Mesothelial cell of epicardium (in vitro differentiated cells): ENCODE results near the gene ATP5IF1. TPM values are rescaled to one million over a fixed set of nuclear protein-coding genes. Genes with fewer than 3 reads are reported as not detected.

Source experiments
- DNase-seq, 2 experiments: peaks; one replicate each; pipeline ENCODE4 v3.0.0; 2021; ENCODE audit warnings: low spot score in 2 of 2; ENCODE audit not compliant: unreplicated experiment in 2 of 2
- H3K27ac Mint-ChIP-seq: 2 replicates; pipeline ENCODE4 v1.8.0; 2021; ENCODE audit warnings: mixed read lengths
- H3K27me3 Mint-ChIP-seq: 2 replicates; pipeline ENCODE4 v1.8.0; 2021; ENCODE audit warnings: low read depth, mixed read lengths
- H3K36me3 Mint-ChIP-seq: 2 replicates; pipeline ENCODE4 v1.8.0; 2021; ENCODE audit warnings: mixed read lengths
- H3K4me1 Mint-ChIP-seq: 2 replicates; pipeline ENCODE4 v1.8.0; 2021; ENCODE audit warnings: mixed read lengths
- H3K4me3 Mint-ChIP-seq: 2 replicates; pipeline ENCODE4 v1.8.0; 2021; ENCODE audit warnings: mild to moderate bottlenecking, moderate library complexity, mixed read lengths
- H3K9me3 Mint-ChIP-seq: 2 replicates; pipeline ENCODE4 v1.8.0; 2021; ENCODE audit warnings: mixed read lengths
- CTCF ChIP-seq: fragments of 200-600 bp; sonication (generic); IDR thresholded peaks from one replicate; pipeline ENCODE4 v1.5.0; 2021; ENCODE audit warnings: antibody characterized with exemption; ENCODE audit not compliant: unreplicated experiment
- total RNA-seq: library from RNA; stranded (reverse); gene quantifications from 3 replicates; pipeline ENCODE4 v1.2.1, GENCODE V29; 2021

The ATP5IF1 gene
- 111 to 125 TPM (median 114 TPM) in 3 replicates for total RNA-seq

GRCh38 chr1:28235755-28236655, at the start of gene ATP5IF1:
Gene ATP5IF1 (plus strand): TSS chr1:28236124. CDS start chr1:28236184, 60 bp downstream.
- Mint-ChIP-seq H3K4me1 (peaks cover 13% of the 10 kb centered on the region), H3K27ac (no peak within 1 kb of the TSS), H3K36me3 (no peaks in the 10 kb centered on the region), H3K27me3 (no peaks in the 10 kb centered on the region), H3K9me3 (no peaks in the 10 kb centered on the region), H3K4me3 (no peak within 1 kb of the TSS)
- peak; percentile 86 to 93 for DNase-seq
- no peak for TF ChIP-seq CTCF

GRCh38 chr1:28190337-28190979, 45.5 kb upstream of the ATP5IF1 start:
- no peak for TF ChIP-seq CTCF
- Mint-ChIP-seq H3K27ac (no peak overlapping the region), H3K9me3 (no peaks in the 10 kb centered on the region), H3K4me1 (peaks cover 2% of the 10 kb centered on the region), H3K4me3 (no peak overlapping the region), H3K36me3 (no peaks in the 10 kb centered on the region), H3K27me3 (no peaks in the 10 kb centered on the region)
- DNase-seq: no peak

- no peak overlapping the region for H3K27ac Mint-ChIP-seq
- H3K4me3 Mint-ChIP-seq: no peak overlapping the region
- no peaks in the 10 kb centered on the region for H3K27me3 Mint-ChIP-seq
- peaks cover 2% of the 10 kb centered on the region for H3K4me1 Mint-ChIP-seq
- TF ChIP-seq CTCF: no peak
- no peak for DNase-seq
- H3K9me3 Mint-ChIP-seq: no peaks in the 10 kb centered on the region
- no peaks in the 10 kb centered on the region for H3K36me3 Mint-ChIP-seq
Observed at GRCh38 chr1:28190996-28191645, 44.8 kb upstream of the ATP5IF1 start.

GRCh38 chr1:28193701-28194161, 42.2 kb upstream of the ATP5IF1 start:
- no peaks in the 10 kb centered on the region for H3K9me3 Mint-ChIP-seq
- no peak for DNase-seq
- peaks cover 15% of the 10 kb centered on the region for H3K4me1 Mint-ChIP-seq
- H3K4me3 Mint-ChIP-seq: no peak overlapping the region
- no peak overlapping the region for H3K27ac Mint-ChIP-seq
- no peaks in the 10 kb centered on the region for H3K27me3 Mint-ChIP-seq
- H3K36me3 Mint-ChIP-seq: peaks cover 3% of the 10 kb centered on the region
- TF ChIP-seq CTCF: no peak

- Mint-ChIP-seq H3K36me3 (peaks cover 9% of the 10 kb centered on the region), H3K4me3 (no peak overlapping the region), H3K4me1 (peaks cover 15% of the 10 kb centered on the region), H3K27me3 (no peaks in the 10 kb centered on the region), H3K27ac (no peak overlapping the region), H3K9me3 (no peaks in the 10 kb centered on the region)
- TF ChIP-seq CTCF: no peak
- no peak for DNase-seq
Observed at GRCh38 chr1:28194326-28195035, 41.4 kb upstream of the ATP5IF1 start.
